Activated CD4-positive, alpha-beta memory T cell treated with anti-CD3 and anti-CD28 coated beads, Interleukin-2, amount 10 ng/mL, durations not matched to agents 7 days and 5 days (primary cell): ENCODE data around the gene FHAD1. TPM values are rescaled to one million over a fixed set of nuclear protein-coding genes. Genes with fewer than 3 reads are reported as not detected.

Experiments used
- CTCF ChIA-PET: fragments of 350-600 bp; sonication (Branson Sonifier 250); formaldehyde crosslinking; loops from one replicate; lab custom pipeline; 2021; ENCODE audit warnings: antibody characterized with exemption, inconsistent platforms; lab: Charles Lee
- POLR2A ChIA-PET: fragments of 350-600 bp; sonication (Branson Sonifier 250); formaldehyde crosslinking; loops from one replicate; lab custom pipeline; 2021; ENCODE audit warnings: antibody characterized with exemption; lab: Charles Lee
- DNase-seq: peaks from one replicate; pipeline ENCODE4 v3.0.0-alpha.2; 2020
- H3K27ac Mint-ChIP-seq: one replicate; pipeline ENCODE4 v1.8.0; 2021; ENCODE audit warnings: mild to moderate bottlenecking, mixed read lengths
- H3K27me3 Mint-ChIP-seq: one replicate; pipeline ENCODE4 v1.8.0; 2021; ENCODE audit warnings: mixed read lengths
- H3K36me3 Mint-ChIP-seq: one replicate; pipeline ENCODE4 v1.8.0; 2021; ENCODE audit warnings: low read depth, mixed read lengths
- H3K4me1 Mint-ChIP-seq: one replicate; pipeline ENCODE4 v1.8.0; 2021; ENCODE audit warnings: mixed read lengths
- H3K4me3 Mint-ChIP-seq: one replicate; pipeline ENCODE4 v1.8.0; 2021; ENCODE audit warnings: mild to moderate bottlenecking, mixed read lengths
- H3K9me3 Mint-ChIP-seq: one replicate; pipeline ENCODE4 v1.8.0; 2021; ENCODE audit warnings: mixed read lengths
- total RNA-seq, 2 experiments: library from RNA; stranded (reverse); gene quantifications; one replicate each; pipeline ENCODE4 v1.2.3, GENCODE V29; 2021

FHAD1 gene
- total RNA-seq, 2 experiments from 2014 or later: 0.18 TPM; not detected in 1

DNA sequence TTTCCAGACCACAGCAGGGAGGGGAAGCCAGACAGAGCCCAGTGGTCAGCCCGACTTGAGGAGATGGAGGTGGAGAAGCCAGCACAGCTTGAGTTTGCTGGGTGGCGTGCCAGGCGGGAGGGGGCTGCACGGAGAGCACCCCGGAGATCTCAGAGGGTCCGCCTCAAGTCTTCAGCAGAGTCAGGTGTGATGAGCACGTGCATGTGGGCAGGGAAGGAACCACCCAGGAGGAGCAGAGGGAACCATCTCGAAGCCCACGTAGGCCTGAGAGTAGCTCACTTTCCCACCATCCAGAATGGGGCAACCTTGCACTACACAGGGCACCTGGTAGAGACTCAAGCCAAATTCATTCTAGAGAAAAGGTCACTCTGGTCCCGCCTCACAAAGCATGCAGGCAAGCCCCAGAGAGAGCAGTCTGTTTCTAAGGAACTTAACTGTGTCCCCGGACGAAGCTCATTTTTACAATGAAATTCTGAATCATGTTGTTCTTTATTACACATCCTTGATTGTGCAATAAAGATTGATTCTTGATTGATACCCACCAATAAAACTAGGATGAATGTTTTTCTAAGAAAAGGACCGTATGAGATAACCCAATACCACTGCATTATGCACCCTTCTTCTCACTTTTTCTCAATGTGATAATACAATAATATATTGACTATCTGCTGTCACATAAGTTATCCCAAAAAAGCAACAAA lies 64.2 kb downstream of the FHAD1 start:
- POLR2A ChIA-PET: no interaction called here
- H3K4me1 Mint-ChIP-seq: no peaks in the 10 kb centered on the region
- H3K36me3 Mint-ChIP-seq: no peaks in the 10 kb centered on the region
- no peak overlapping the region for H3K4me3 Mint-ChIP-seq
- H3K27ac Mint-ChIP-seq: no peak overlapping the region
- peaks cover 1% of the 10 kb centered on the region for H3K27me3 Mint-ChIP-seq
- no peaks in the 10 kb centered on the region for H3K9me3 Mint-ChIP-seq
- DNase-seq: no peak
- CTCF ChIA-PET: interaction anchor here (2.0 to 2.3 kb wide), 2 partner anchors 9 to 13 kb away, joined by 4 to 12 read pairs; no protein-coding TSS in a partner anchor

DNA sequence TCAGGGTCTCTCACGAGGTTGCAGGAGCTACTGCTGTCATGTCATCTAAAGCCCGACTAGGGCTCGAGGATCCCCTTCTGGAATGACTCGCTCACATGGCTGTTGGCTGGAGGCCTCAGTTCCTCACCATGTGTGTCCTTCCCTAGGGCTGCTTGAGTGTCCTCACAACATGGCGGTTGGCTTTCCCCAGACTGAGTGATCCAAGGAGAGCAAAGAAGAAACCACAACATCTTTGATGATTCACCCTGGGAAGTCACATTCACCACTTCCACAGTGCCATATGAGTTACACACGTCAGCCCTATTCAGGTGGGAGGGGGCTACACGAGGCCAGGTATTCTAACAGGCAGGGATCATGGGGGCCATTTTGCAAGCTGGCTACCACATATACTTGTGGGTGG lies 64.9 kb downstream of the FHAD1 start:
- Mint-ChIP-seq H3K4me3 (no peak overlapping the region), H3K27ac (no peak overlapping the region), H3K36me3 (no peaks in the 10 kb centered on the region), H3K27me3 (peaks cover 3% of the 10 kb centered on the region), H3K4me1 (no peaks in the 10 kb centered on the region), H3K9me3 (no peaks in the 10 kb centered on the region)
- ChIA-PET POLR2A (no interaction called here), CTCF (interaction anchor here (2.0 to 2.3 kb wide), 2 partner anchors 8 to 12 kb away, joined by 4 to 12 read pairs; no protein-coding TSS in a partner anchor)
- DNase-seq: no peak

DNA sequence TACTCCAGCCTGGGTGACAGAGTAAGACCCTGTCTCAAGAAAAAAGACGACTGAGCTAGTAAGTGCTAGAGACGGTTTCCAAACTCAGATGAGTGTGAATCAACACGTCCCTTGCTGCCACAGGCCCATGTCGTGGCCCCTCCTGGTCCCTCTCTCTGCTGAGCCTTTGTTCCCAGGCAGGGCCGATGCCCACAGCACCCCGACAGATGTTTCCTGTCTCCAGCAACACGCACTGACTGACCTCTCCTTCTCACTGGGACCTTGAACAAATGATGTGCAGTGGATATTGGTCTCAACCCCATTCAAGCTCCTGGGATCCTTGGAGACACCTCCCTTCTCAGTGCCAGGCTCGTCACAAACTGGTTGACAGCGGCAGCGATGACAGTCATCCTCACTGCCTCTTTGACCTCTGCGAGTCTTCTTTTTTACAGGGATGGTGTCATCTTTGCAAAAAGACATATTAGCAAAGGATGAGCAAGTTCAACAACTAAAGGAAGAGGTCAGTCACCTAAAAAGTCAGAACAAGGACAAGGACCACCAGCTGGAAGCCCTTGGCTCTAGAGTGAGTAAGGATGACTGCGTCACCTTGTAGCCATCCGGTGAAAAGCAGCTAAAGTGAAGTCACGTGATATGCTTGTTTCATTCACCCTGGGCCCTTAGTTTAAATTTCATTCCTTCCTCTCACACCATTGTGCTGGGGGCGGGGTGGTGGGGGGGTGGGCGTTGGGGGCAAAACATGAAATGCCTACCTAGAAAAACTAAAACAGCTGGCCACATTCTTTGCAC lies 65.8 kb downstream of the FHAD1 start:
- DNase-seq: no peak
- Mint-ChIP-seq H3K27ac (no peak overlapping the region), H3K4me3 (no peak overlapping the region), H3K36me3 (no peaks in the 10 kb centered on the region), H3K9me3 (no peaks in the 10 kb centered on the region), H3K4me1 (no peaks in the 10 kb centered on the region), H3K27me3 (peaks cover 6% of the 10 kb centered on the region)
- CTCF ChIA-PET: interaction anchor here (1.2 to 2.3 kb wide), 3 partner anchors 7 to 11 kb away, joined by 3 to 12 read pairs (median 4); no protein-coding TSS in a partner anchor
- POLR2A ChIA-PET: no interaction called here

DNA sequence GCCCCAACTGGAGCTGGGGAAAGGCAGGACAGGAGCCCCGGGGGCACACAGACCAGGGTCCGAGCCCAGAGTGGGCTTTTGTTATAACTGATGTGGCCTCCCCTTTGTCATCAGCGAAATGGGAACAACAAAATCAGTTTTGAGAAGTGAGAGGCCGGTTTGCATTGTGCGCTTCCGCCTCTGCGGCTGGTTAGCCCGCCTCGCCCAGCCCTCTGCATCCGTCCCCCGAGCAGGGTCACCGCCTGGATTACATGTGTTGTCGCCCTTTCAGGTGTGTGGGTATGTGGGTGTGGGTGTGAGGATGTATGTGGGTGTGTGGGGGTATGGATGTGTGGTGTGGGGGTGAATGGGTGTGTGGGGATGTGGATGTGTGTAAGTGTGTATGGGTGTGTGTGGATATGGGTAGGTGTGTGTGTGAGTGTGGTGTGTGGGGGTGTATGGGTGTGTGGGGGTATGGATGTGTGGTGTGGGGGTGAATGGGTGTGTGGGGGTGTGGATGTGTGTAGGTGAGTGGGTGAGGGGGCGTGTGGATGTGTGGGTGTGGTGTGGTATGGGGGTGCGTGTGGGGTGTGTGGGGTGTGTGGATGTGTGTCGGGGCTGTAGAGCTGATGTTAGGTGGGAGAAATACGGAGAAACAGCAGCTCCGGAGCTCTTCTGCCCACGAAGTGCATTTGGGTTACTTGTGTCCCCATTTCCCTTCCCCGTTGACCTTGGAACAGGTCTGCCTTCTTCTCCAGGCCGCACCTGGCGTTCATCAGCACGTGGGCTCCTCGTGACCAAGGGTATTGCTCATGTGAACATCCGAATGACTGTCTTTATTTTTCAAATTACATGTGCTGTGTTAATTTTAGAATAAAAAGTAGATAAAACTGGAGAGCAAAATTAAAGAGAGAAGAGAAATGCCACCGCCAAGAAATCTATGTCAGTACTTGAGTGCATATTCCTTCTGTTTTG lies 67.6 kb downstream of the FHAD1 start:
- H3K36me3 Mint-ChIP-seq: no peaks in the 10 kb centered on the region
- no peak overlapping the region for H3K27ac Mint-ChIP-seq
- ChIA-PET POLR2A (no interaction called here), CTCF (interaction anchor here (1.7 kb wide), 1 partner anchor 9 kb away, joined by 7 read pairs; no protein-coding TSS in a partner anchor)
- H3K9me3 Mint-ChIP-seq: no peaks in the 10 kb centered on the region
- no peak for DNase-seq
- peaks cover 6% of the 10 kb centered on the region for H3K27me3 Mint-ChIP-seq
- no peak overlapping the region for H3K4me3 Mint-ChIP-seq
- no peaks in the 10 kb centered on the region for H3K4me1 Mint-ChIP-seq

DNA sequence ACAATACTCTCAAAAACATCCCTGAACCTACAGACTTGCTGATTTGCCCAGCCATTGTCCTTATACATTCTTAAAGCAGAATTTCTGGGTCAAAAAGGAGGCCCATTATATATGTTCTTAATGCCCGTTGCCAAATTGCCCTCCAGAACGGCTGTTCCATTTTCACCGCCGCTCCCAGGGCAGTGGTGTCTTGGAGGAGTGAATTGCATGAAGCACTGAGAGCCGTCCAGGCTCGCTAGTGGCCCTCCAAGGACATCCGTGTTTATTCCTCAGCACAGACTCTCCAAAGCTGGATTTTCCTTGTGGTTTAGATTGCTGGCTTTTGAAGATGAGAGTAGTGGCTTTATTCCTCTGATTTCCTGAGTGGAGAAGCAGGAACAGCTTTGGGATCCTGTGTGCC lies 68.8 kb downstream of the FHAD1 start:
- POLR2A ChIA-PET: no interaction called here
- CTCF ChIA-PET: interaction anchor here (1.7 kb wide), 1 partner anchor 8 kb away, joined by 7 read pairs; no protein-coding TSS in a partner anchor
- Mint-ChIP-seq H3K4me3 (no peak overlapping the region), H3K27ac (no peak overlapping the region), H3K27me3 (peaks cover 10% of the 10 kb centered on the region), H3K4me1 (no peaks in the 10 kb centered on the region), H3K9me3 (peaks cover 5% of the 10 kb centered on the region), H3K36me3 (no peaks in the 10 kb centered on the region)
- no peak for DNase-seq

DNA sequence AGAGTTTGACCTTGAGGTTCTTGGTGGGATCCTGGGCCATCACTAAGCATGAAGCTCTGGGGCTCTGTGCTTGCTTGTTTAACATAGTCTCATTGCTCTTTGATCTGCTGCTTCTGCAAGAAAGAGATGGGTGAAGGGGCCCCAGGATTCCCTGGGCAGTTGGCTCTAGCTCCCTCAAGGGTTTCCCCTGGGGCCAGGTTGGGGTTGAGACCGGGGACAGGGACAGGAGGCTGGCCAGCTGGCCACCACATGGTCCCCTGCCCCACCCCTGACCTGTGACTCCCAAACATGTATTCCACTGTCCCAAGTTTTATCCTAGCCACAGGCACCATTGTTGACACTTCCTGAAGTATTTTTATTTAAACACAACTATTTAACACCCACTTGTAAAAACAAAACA lies 69.5 kb downstream of the FHAD1 start:
- POLR2A ChIA-PET: no interaction called here
- Mint-ChIP-seq H3K36me3 (no peaks in the 10 kb centered on the region), H3K4me1 (no peaks in the 10 kb centered on the region), H3K27ac (no peak overlapping the region), H3K4me3 (no peak overlapping the region), H3K27me3 (peaks cover 11% of the 10 kb centered on the region), H3K9me3 (peaks cover 5% of the 10 kb centered on the region)
- DNase-seq: no peak
- CTCF ChIA-PET: no interaction called here

DNA sequence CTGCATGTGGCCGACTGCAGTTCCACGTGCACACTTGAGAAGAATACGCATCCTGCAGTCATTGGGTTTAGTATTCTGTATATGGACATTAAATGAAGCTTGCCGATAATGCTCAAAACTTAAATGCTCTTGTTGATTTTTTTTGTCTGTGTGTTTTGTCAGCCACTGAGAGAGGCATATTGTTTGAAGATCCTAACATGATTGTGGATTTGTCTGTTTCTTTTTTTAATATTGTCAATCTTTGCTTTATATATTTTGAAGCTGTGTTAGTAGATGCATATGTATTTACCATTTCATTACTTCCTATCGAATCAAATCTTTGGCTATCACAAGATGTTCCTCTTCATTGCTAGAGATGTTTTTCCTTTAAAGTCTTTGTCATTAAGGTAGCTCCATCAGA lies 73.2 kb downstream of the FHAD1 start:
- Mint-ChIP-seq H3K4me3 (no peak overlapping the region), H3K36me3 (no peaks in the 10 kb centered on the region), H3K27ac (no peak overlapping the region), H3K4me1 (peaks cover 6% of the 10 kb centered on the region), H3K9me3 (peaks cover 5% of the 10 kb centered on the region), H3K27me3 (peaks cover 13% of the 10 kb centered on the region)
- ChIA-PET CTCF (interaction anchor here (0.8 to 1.5 kb wide), 4 partner anchors 9 to 192 kb away, joined by 3 to 8 read pairs (median 4); no protein-coding TSS in a partner anchor), POLR2A (interaction anchor here (0.6 to 1.0 kb wide), 2 partner anchors 117 to 1070 kb away, joined by 3 read pairs; no protein-coding TSS in a partner anchor)
- DNase-seq: no peak

DNA sequence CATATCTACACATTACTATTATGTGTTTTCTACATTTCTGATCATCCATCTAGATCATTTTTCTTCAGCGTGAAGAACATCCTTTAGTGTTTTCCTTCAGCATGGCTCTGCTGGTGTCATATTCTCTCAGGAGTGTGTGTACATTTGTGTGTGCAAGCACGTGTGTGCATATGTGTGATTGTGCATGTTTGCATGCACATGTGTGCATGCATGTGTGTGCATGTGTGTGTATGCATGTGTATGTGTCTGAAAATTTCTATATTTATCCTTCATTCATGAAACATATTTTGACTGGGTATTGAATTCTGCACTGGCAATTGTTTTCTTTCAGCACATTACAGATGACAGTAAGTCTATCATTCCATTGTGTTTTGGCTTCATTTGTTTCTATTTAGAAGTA lies 74.6 kb downstream of the FHAD1 start:
- H3K27me3 Mint-ChIP-seq: peaks cover 11% of the 10 kb centered on the region
- H3K4me3 Mint-ChIP-seq: no peak overlapping the region
- peaks cover 5% of the 10 kb centered on the region for H3K9me3 Mint-ChIP-seq
- DNase-seq: no peak
- no peaks in the 10 kb centered on the region for H3K36me3 Mint-ChIP-seq
- H3K27ac Mint-ChIP-seq: no peak overlapping the region
- H3K4me1 Mint-ChIP-seq: peaks cover 6% of the 10 kb centered on the region
- ChIA-PET CTCF (interaction anchor here (4.0 to 4.6 kb wide), 2 partner anchors 18 to 108 kb away, joined by 16 to 124 read pairs; no protein-coding TSS in a partner anchor), POLR2A (no interaction called here)

DNA sequence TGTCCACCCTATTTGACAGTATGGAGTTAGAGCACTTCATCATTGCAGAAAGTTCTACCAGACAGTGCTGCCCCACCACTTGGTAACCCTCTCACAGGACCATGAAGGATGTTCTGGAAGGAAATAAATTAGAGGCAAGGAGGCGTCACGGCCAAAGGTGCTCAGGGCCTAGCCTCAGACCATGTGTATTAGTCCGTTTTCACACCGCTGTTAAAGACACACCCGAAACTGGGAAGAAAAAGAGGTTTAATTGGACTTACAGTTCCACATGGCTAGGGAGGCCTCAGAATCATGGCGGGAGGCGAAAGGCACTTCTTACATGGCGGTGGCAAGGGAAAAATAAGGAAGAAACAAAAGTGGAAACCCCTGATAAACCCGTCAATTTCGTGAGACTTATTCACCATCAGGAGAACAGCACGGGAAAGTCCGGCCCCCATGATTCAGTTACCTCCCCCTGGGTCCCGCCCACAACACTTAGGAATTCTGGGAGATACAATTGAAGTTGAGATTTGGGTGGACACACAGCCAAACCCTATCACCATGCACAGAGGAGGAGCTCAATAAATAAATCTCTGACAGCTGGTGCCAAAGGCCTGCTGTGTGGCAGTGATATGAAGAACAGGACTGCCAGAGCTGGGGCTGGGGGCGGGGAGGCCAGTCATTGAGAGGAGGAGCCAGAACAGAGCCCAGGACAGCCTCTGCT lies 75.8 kb downstream of the FHAD1 start:
- peaks cover 5% of the 10 kb centered on the region for H3K9me3 Mint-ChIP-seq
- H3K4me1 Mint-ChIP-seq: peaks cover 6% of the 10 kb centered on the region
- H3K27me3 Mint-ChIP-seq: peaks cover 14% of the 10 kb centered on the region
- ChIA-PET POLR2A (interaction anchor here (0.8 to 1.5 kb wide), 4 partner anchors 87 to 114 kb away, joined by 3 to 8 read pairs (median 5); partner anchors contain the start of gene EFHD2), CTCF (interaction anchor here (0.8 to 4.6 kb wide), 31 partner anchors 8 to 204 kb away, joined by 3 to 124 read pairs (median 6); partner anchors contain the start of genes CTRC and DNAJC16)
- H3K36me3 Mint-ChIP-seq: no peaks in the 10 kb centered on the region
- H3K27ac Mint-ChIP-seq: no peak overlapping the region
- H3K4me3 Mint-ChIP-seq: no peak overlapping the region
- DNase-seq: no peak

DNA sequence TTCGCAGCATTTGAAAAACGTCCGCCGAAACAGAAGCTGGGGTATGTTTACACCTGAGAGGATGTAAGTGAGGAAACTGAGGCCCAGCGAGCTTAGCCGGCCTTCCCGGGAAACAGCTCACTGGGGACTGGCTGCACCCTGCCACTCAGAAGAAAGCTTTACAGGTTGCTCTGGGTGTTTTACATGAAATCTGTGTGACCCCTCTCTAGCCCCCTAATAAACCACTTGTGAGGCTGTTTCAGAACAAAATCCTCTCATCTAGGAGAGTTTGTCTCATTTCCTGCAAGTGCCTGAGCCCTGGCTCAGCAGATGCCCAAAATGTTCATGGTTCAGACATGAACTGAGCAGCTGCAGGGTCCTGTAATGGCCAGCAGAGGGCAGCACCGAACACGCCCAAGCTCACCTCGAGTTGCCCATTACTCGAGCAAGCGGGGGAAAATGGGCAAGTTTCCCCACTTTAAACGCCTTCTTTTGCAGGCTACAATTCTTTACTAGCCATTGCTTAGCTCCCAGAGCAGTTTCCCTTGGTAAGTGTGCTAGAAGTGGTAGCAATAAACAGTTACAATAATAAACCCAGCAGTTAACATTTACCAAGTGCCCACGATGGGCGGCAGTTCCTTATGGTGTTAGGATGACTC lies 76.4 kb downstream of the FHAD1 start:
- ChIA-PET CTCF (interaction anchor here (0.8 to 4.6 kb wide), 35 partner anchors 9 to 203 kb away, joined by 3 to 124 read pairs (median 5); partner anchors contain the start of genes CTRC, DNAJC16 and EFHD2), POLR2A (interaction anchor here (0.8 to 1.5 kb wide), 4 partner anchors 87 to 114 kb away, joined by 3 to 8 read pairs (median 5); partner anchors contain the start of gene EFHD2)
- Mint-ChIP-seq H3K36me3 (no peaks in the 10 kb centered on the region), H3K4me1 (peaks cover 6% of the 10 kb centered on the region), H3K27ac (no peak overlapping the region), H3K4me3 (no peak overlapping the region), H3K27me3 (peaks cover 16% of the 10 kb centered on the region), H3K9me3 (peaks cover 5% of the 10 kb centered on the region)
- DNase-seq: peak; percentile 79
